HEK293 (cell line): ENCODE results near the gene SELENOT.

Source experiments
- CTCF ChIA-PET: fragments of 350-600 bp; formaldehyde crosslinking; extraction: SDS; loops from one replicate; lab custom pipeline; 2021; ENCODE audit warnings: antibody characterized with exemption; lab: Yijun Ruan, JAX
- POLR2A ChIA-PET: fragments of 300-600 bp; formaldehyde crosslinking; extraction: SDS; loops from one replicate; lab custom pipeline; 2020; ENCODE audit warnings: antibody characterized with exemption, inconsistent platforms; lab: Yijun Ruan, JAX
- H3K27ac ChIP-seq: fragments of 200-500 bp; sonication (Bioruptor generic); 2 replicates; pipeline ENCODE4 v1.5.1; 2014; ENCODE audit warnings: low read depth, low read length, control low read depth, inconsistent platforms; ENCODE audit errors: extremely low read depth
- H3K36me3 ChIP-seq, 2 experiments: fragments of 200-500 bp in 1 of 2; sonication (Bioruptor generic) in 1 of 2; 1 replicate in 1 of 2; 2 replicates in 1 of 2; pipeline ENCODE4 v1.5.1; 2014 to 2017; ENCODE audit warnings: inconsistent platforms in 2 of 2, low read length in 2 of 2; ENCODE audit not compliant: control insufficient read depth in 2 of 2, insufficient read depth in 1 of 2
- H3K4me1 ChIP-seq: fragments of 200-500 bp; sonication (Bioruptor generic); 2 replicates; pipeline ENCODE4 v1.5.1; 2014; ENCODE audit warnings: mild to moderate bottlenecking, low read length, inconsistent platforms; ENCODE audit not compliant: control insufficient read depth, insufficient read depth
- H3K4me3 ChIP-seq: 2 replicates; pipeline ENCODE4 v1.5.1; 2011; ENCODE audit warnings: low read depth, mild to moderate bottlenecking, control low read depth, low read length, moderate library complexity
- H3K9me3 ChIP-seq: fragments of 200-500 bp; sonication (Bioruptor generic); 2 replicates; pipeline ENCODE4 v1.5.1; 2014; ENCODE audit warnings: low read depth, low read length, inconsistent platforms; ENCODE audit not compliant: control insufficient read depth, insufficient read depth
- HOXA7 ChIP-seq: sonication (generic); formaldehyde crosslinking; IDR thresholded peaks from 2 replicates; pipeline ENCODE4 v1.8.1; 2022; ENCODE audit warnings: missing genetic modification reagents, borderline replicate concordance
- KLF1 ChIP-seq: fragments of 450-650 bp; formaldehyde crosslinking; IDR thresholded peaks from 2 replicates; pipeline ENCODE4 v1.5.1; 2016; ENCODE audit warnings: missing biosample characterization, missing genetic modification characterization
- KLF9 ChIP-seq: fragments of 450-650 bp; formaldehyde crosslinking; IDR thresholded peaks from 2 replicates; pipeline ENCODE4 v1.5.1; 2016; ENCODE audit warnings: missing biosample characterization, missing genetic modification characterization, low read depth
- MZF1 ChIP-seq: fragments of 450-650 bp; formaldehyde crosslinking; IDR thresholded peaks from 2 replicates; pipeline ENCODE4 v1.5.1; 2017; ENCODE audit warnings: missing biosample characterization, missing genetic modification characterization, borderline replicate concordance
- OSR2 ChIP-seq: fragments of 450-650 bp; formaldehyde crosslinking; IDR thresholded peaks from 2 replicates; pipeline ENCODE4 v1.5.1; 2016; ENCODE audit warnings: missing biosample characterization, missing genetic modification characterization
- PATZ1 ChIP-seq: fragments of 450-650 bp; formaldehyde crosslinking; IDR thresholded peaks from 2 replicates; pipeline ENCODE4 v1.5.1; 2016; ENCODE audit warnings: missing biosample characterization, missing genetic modification characterization
- PBX3 ChIP-seq: sonication (generic); formaldehyde crosslinking; IDR thresholded peaks from 2 replicates; pipeline ENCODE4 v1.8.1; 2022; ENCODE audit warnings: mild to moderate bottlenecking, moderate library complexity, missing genetic modification reagents
- PRDM6 ChIP-seq: fragments of 450-650 bp; formaldehyde crosslinking; IDR thresholded peaks from 2 replicates; pipeline ENCODE4 v1.5.1; 2017; ENCODE audit warnings: missing biosample characterization, missing genetic modification characterization
- SALL2 ChIP-seq: fragments of 450-650 bp; formaldehyde crosslinking; IDR thresholded peaks from 2 replicates; pipeline ENCODE4 v1.5.0; 2017; ENCODE audit warnings: missing biosample characterization, mild to moderate bottlenecking, missing genetic modification characterization, borderline replicate concordance
- SCRT2 ChIP-seq: fragments of 450-650 bp; formaldehyde crosslinking; IDR thresholded peaks from 2 replicates; pipeline ENCODE4 v1.5.1; 2016; ENCODE audit warnings: missing biosample characterization, missing genetic modification characterization
- SP3 ChIP-seq: fragments of 450-650 bp; formaldehyde crosslinking; IDR thresholded peaks from 2 replicates; pipeline ENCODE4 v1.5.1; 2016; ENCODE audit warnings: missing biosample characterization, missing genetic modification characterization
- ZBTB11 ChIP-seq: fragments of 450-650 bp; formaldehyde crosslinking; conservative IDR thresholded peaks from 2 replicates; pipeline ENCODE4 v1.5.1; 2016; ENCODE audit warnings: low read depth, missing biosample characterization, missing genetic modification characterization
- ZEB2 ChIP-seq: fragments of 450-650 bp; formaldehyde crosslinking; IDR thresholded peaks from 2 replicates; pipeline ENCODE4 v1.5.1; 2016; ENCODE audit warnings: missing biosample characterization, missing genetic modification characterization
- ZFHX2 ChIP-seq: fragments of 450-650 bp; formaldehyde crosslinking; conservative IDR thresholded peaks from 2 replicates; pipeline ENCODE4 v1.5.1; 2016; ENCODE audit warnings: missing biosample characterization, missing genetic modification characterization
- ZFP69B ChIP-seq: fragments of 450-650 bp; formaldehyde crosslinking; IDR thresholded peaks from 2 replicates; pipeline ENCODE4 v1.5.1; 2016; ENCODE audit warnings: missing biosample characterization, missing genetic modification characterization
- ZNF138 ChIP-seq: fragments of 450-650 bp; formaldehyde crosslinking; IDR thresholded peaks from 2 replicates; pipeline ENCODE4 v1.5.1; 2016; ENCODE audit warnings: missing biosample characterization, missing genetic modification characterization, borderline replicate concordance
- ZNF184 ChIP-seq: fragments of 450-650 bp; IDR thresholded peaks from 2 replicates; pipeline ENCODE4 v1.5.1; 2018; ENCODE audit warnings: missing biosample characterization, mild to moderate bottlenecking, missing genetic modification characterization
- ZNF350 ChIP-seq: fragments of 450-650 bp; formaldehyde crosslinking; IDR thresholded peaks from 2 replicates; pipeline ENCODE4 v1.5.0; 2017; ENCODE audit warnings: missing biosample characterization, mild to moderate bottlenecking, missing genetic modification characterization
- ZNF391 ChIP-seq: fragments of 450-650 bp; formaldehyde crosslinking; IDR thresholded peaks from 2 replicates; pipeline ENCODE4 v1.5.1; 2016; ENCODE audit warnings: low read depth, missing biosample characterization, missing genetic modification characterization, borderline replicate concordance
- ZNF426 ChIP-seq: fragments of 450-650 bp; formaldehyde crosslinking; IDR thresholded peaks from 2 replicates; pipeline ENCODE4 v1.5.1; 2017; ENCODE audit warnings: missing biosample characterization, missing genetic modification characterization, mild to moderate bottlenecking, inconsistent platforms, moderate library complexity
- ZNF521 ChIP-seq: fragments of 450-650 bp; formaldehyde crosslinking; IDR thresholded peaks from 2 replicates; pipeline ENCODE4 v1.5.1; 2017; ENCODE audit warnings: missing biosample characterization, mild to moderate bottlenecking, missing genetic modification characterization
- ZNF658 ChIP-seq: fragments of 450-650 bp; formaldehyde crosslinking; IDR thresholded peaks from 2 replicates; pipeline ENCODE4; 2016; ENCODE audit warnings: missing biosample characterization, missing genetic modification characterization
- ZNF670 ChIP-seq: fragments of 450-650 bp; formaldehyde crosslinking; IDR thresholded peaks from 2 replicates; pipeline ENCODE4 v1.5.1; 2016; ENCODE audit warnings: missing biosample characterization, missing genetic modification characterization, low read depth
- ZNF747 ChIP-seq: fragments of 450-650 bp; formaldehyde crosslinking; IDR thresholded peaks from 2 replicates; pipeline ENCODE4 v1.5.1; 2016; ENCODE audit warnings: missing biosample characterization, missing genetic modification characterization

SELENOT gene

GRCh38 chr3:150656316-150656715 lies 53.2 kb downstream of the SELENOT start (continued):
- TF ChIP-seq PRDM6 (tag by site-specific recombination) (no peak), SCRT2 (tag by site-specific recombination) (no peak), ZEB2 (tag by site-specific recombination) (no peak), MZF1 (tag by site-specific recombination) (no peak), PATZ1 (no peak), SALL2 (tag by site-specific recombination) (no peak), ZNF670 (tag by site-specific recombination) (no peak), ZNF391 (tag by site-specific recombination) (no peak)

GRCh38 chr3:150662410-150663200 lies 59.5 kb downstream of the SELENOT start:
- ChIA-PET CTCF (no interaction called here), POLR2A (no interaction called here)
- no peak overlapping the region for H3K27ac ChIP-seq
- TF ChIP-seq PATZ1 (no peak), ZFHX2 (no peak), KLF9 (tag by site-specific recombination) (no peak), ZNF184 (no peak), ZNF658 (tag by site-specific recombination) (no peak), ZNF426 (no peak), OSR2 (no peak)
- H3K4me1 ChIP-seq = no peaks in the 10 kb centered on the region
- H3K36me3 ChIP-seq = no peaks in the 10 kb centered on the region
- no peaks in the 10 kb centered on the region for H3K9me3 ChIP-seq
- H3K4me3 ChIP-seq = no peak overlapping the region

GRCh38 chr3:150663461-150663860 lies 60.3 kb downstream of the SELENOT start:
- CTCF ChIA-PET = no interaction called here
- Histone ChIP-seq H3K4me1 (no peaks in the 10 kb centered on the region), H3K4me3 (no peak overlapping the region), H3K9me3 (no peaks in the 10 kb centered on the region), H3K36me3 (no peaks in the 10 kb centered on the region), H3K27ac (no peak overlapping the region)
- TF ChIP-seq SP3 (tag by site-specific recombination) (no peak), KLF1 (no peak), OSR2 (no peak), ZBTB11 (tag by site-specific recombination) (no peak), PBX3 (CRISPR knock-in tag) (no peak), ZNF350 (tag by site-specific recombination) (no peak), ZNF747 (tag by site-specific recombination) (no peak), ZNF521 (tag by site-specific recombination) (no peak), ZFP69B (tag by site-specific recombination) (no peak), ZNF138 (tag by site-specific recombination) (no peak), HOXA7 (CRISPR knock-in tag) (no peak)
- POLR2A ChIA-PET = no interaction called here
